DMS53 treated with DMSO at 0.1 percent for 48 hours (cell line): ENCODE results near the gene KHDC4.

Source experiments
- DNase-seq: peaks from one replicate; lab custom pipeline; 2025; ENCODE audit not compliant: unreplicated experiment; lab: John Stamatoyannopoulos, UW

KHDC4 gene

DNA sequence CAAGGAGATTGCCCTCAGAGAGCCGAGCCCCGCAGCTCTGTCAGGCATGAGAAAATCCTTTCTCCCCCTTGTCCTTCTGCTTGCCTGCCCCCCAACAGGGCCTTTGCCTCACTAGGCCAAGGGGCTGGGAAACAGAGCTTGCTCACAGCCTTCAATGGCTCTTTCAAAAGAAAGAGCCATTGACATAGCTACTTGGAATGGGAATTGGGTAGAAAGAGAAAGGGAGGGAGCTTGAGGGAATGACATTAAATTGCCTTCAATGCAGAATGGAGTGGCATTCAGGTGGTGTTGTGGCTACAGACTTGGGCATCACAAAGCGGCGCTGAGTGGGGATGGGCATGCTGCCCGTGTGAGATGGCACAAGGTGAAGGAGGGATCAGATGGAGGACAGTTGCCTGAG lies 61.7 kb downstream of the KHDC4 start:
- no peak for DNase-seq

DNA sequence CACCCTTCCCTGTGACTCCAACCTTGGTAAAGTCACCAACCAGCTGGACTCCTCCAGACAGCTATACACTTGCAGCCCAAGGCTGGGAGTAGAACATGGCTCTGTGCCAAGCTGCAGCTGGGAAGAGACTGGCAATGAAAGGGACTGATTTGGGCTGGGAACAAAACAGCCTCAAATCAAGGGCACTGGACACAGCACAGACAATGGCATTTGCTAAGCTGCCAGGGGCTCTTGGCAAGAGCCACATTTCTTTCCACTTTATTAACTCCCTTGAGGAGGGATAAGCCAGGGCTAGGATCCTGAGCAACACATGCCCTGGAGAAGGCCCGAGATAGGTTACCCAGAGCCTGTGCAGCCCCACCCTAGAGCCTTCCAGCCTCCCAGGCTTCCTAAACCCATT lies 62.8 kb downstream of the KHDC4 start:
- DNase-seq = no peak

DNA sequence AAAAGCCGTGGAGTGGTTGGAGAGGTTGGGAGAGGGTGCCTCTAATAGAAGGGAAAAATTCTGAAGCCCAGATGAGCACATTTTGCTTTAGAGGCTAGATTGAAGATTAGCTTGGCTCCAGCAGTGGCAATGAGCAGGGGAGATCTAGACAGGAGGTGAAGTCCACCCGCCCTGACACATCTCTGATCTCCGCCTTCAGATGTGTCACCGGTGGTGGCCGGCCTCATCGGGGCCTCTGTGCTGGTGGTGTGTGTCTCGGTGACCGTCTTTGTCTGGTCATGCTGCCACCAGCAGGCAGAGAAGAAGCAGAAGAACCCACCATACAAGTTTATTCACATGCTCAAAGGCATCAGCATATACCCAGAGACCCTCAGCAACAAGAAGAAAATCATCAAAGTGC lies 66.4 kb downstream of the KHDC4 start:
- no peak for DNase-seq

DNA sequence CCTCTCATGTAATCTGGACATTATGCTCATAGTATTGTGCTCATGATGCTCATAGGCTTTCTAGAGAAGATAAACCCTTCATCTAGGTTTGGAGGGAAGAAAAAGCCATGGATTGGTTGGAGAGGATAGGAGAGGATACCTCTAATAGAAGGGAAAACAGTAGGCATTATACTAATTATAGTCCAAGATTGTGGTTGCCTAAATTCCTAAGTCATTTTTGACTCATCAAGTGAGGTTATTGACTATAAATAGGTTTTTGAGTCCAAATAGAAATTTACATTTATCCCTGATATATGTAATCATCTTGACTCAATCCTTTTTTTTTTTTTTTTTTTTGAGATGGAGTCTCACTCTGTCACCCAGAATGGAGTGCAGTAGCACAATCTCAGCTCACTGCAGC lies 69.8 kb downstream of the KHDC4 start:
- DNase-seq = no peak
